Endothelial cell of umbilical vein (primary cell): Measurements from ENCODE around the gene GALNT9. TPM values are rescaled to one million over a fixed set of nuclear protein-coding genes. Genes with fewer than 3 reads are reported as not detected.

Source experiments
- BruUV-seq: library from RNA; stranded (reverse); fragments of 400-500 nt; replicated peaks from 2 replicates; lab custom pipeline; 2021; lab: Mats Ljungman, UMichigan
- CTCF ChIA-PET: fragments of 300-600, 350-600 bp; sonication (Branson Sonifier 250); formaldehyde crosslinking; loops from one replicate; lab custom pipeline; 2021; ENCODE audit warnings: antibody characterized with exemption, inconsistent platforms; lab: Charles Lee
- POLR2A ChIA-PET: fragments of 300-600, 350-600 bp; sonication (Branson Sonifier 250); formaldehyde crosslinking; loops from one replicate; lab custom pipeline; 2021; ENCODE audit warnings: antibody characterized with exemption, inconsistent platforms; lab: Charles Lee
- DNase-seq: peaks from one replicate; pipeline ENCODE4 v3.0.0-alpha.2; 2011; ENCODE audit warnings: low read depth, low spot score
- FAIRE-seq: peaks from 2 replicates; lab custom pipeline; 2011; peaks lifted over from hg19 to GRCh38; lab: Jason Lieb, UNC
- H2AFZ ChIP-seq: 2 replicates; pipeline ENCODE4 v1.6.0; 2012; ENCODE audit warnings: low read depth, low read length, control low read depth, inconsistent platforms
- H3K27ac ChIP-seq: 2 replicates; pipeline ENCODE4 v1.5.1; 2011; ENCODE audit warnings: low read depth, mild to moderate bottlenecking, control low read depth, low read length, moderate library complexity; ENCODE audit not compliant: insufficient read depth
- H3K27me3 ChIP-seq, 2 experiments: 2 replicates each; pipeline versions ENCODE4 v1.6.0 to v1.6.1; 2011; ENCODE audit warnings: low read length in 2 of 2, mixed read lengths in 1 of 2; ENCODE audit not compliant: control insufficient read depth in 2 of 2, insufficient read depth in 2 of 2
- H3K36me3 ChIP-seq, 2 experiments: 2 replicates in 1 of 2; 3 replicates in 1 of 2; pipeline ENCODE4 v1.5.1; 2011; ENCODE audit warnings: low read length in 2 of 2, mild to moderate bottlenecking in 1 of 2, moderate library complexity in 1 of 2; ENCODE audit not compliant: control insufficient read depth in 2 of 2, insufficient read depth in 2 of 2; ENCODE audit errors: extremely low read depth in 1 of 2
- H3K4me1 ChIP-seq: 3 replicates; pipeline ENCODE4 v1.5.1; 2011; ENCODE audit warnings: mild to moderate bottlenecking, low read length; ENCODE audit not compliant: control insufficient read depth, insufficient read depth; ENCODE audit errors: extremely low read depth
- H3K4me2 ChIP-seq: 2 replicates; pipeline ENCODE4 v1.6.1; 2011; ENCODE audit warnings: low read length, control low read depth, mixed read lengths; ENCODE audit not compliant: insufficient read depth
- H3K4me3 ChIP-seq, 3 experiments: fragments of 200-600 bp in 1 of 3; sonication (generic), shearing (Covaris generic) in 1 of 3; replicated peaks in 1 of 3; 2 replicates each; pipeline ENCODE4 v1.5.1; 2011 to 2016; ENCODE audit warnings: control low read depth in 3 of 3, low read length in 3 of 3, mild to moderate bottlenecking in 2 of 3, inconsistent platforms in 1 of 3, low read depth in 1 of 3, moderate library complexity in 1 of 3; ENCODE audit not compliant: insufficient read depth in 1 of 3
- H3K79me2 ChIP-seq: 2 replicates; pipeline ENCODE4 v1.6.0; 2012; ENCODE audit warnings: low read length, inconsistent platforms; ENCODE audit not compliant: control insufficient read depth, insufficient read depth
- H3K9ac ChIP-seq: replicated peaks from 2 replicates; pipeline ENCODE3; 2011; ENCODE audit warnings: low read length, control low read depth; ENCODE audit not compliant: insufficient read depth; ENCODE audit errors: extremely low read depth
- H3K9me1 ChIP-seq: replicated peaks from 3 replicates; pipeline ENCODE4 v1.6.0; 2011; ENCODE audit warnings: mild to moderate bottlenecking, low read length; ENCODE audit not compliant: control insufficient read depth, insufficient read depth; ENCODE audit errors: extremely low read depth
- H3K9me3 ChIP-seq: replicated peaks from 2 replicates; pipeline ENCODE4 v1.5.1; 2012; ENCODE audit warnings: low read length, inconsistent platforms; ENCODE audit not compliant: control insufficient read depth, insufficient read depth
- H4K20me1 ChIP-seq: replicated peaks from 2 replicates; pipeline ENCODE3; 2011; ENCODE audit warnings: mild to moderate bottlenecking, low read length; ENCODE audit not compliant: control insufficient read depth, insufficient read depth; ENCODE audit errors: extremely low read depth
- EZH2 ChIP-seq: IDR thresholded peaks from 2 replicates; pipeline ENCODE4 v1.6.1; 2012; ENCODE audit warnings: borderline replicate concordance, low read depth, mild to moderate bottlenecking, moderate library complexity, low read length, inconsistent platforms; ENCODE audit not compliant: severe bottlenecking
- GATA2 ChIP-seq: IDR thresholded peaks from 2 replicates; pipeline ENCODE4 v1.7.0; 2011; ENCODE audit warnings: low read depth, mild to moderate bottlenecking, moderate library complexity, mixed read lengths, low read length; ENCODE audit not compliant: insufficient read length, insufficient read depth
- JUN ChIP-seq: IDR thresholded peaks from 2 replicates; pipeline ENCODE4 v1.6.1; 2011; ENCODE audit warnings: borderline replicate concordance, low read depth; ENCODE audit not compliant: insufficient read length, insufficient read depth
- MAX ChIP-seq: IDR thresholded peaks from 2 replicates; pipeline ENCODE4 v1.6.1; 2011; ENCODE audit not compliant: insufficient read depth, insufficient read length
- POLR2AphosphoS5 ChIP-seq: IDR thresholded peaks from 2 replicates; pipeline ENCODE4 v1.6.1; 2012; ENCODE audit warnings: low read depth, mild to moderate bottlenecking, control low read depth, low read length, moderate library complexity; ENCODE audit not compliant: insufficient read depth
- dilution Hi-C: fragments of 300-500 bp; cut with MboI; formaldehyde crosslinking; loops from one replicate; pipeline ENCODE4 v1.15.0; 2019; ENCODE audit warnings: low sequenced_read_pairs; ENCODE audit not compliant: extremely low pct_ligation_motif_present
- intact Hi-C: fragments of 100-400 bp; cut with micrococcal nuclease; formaldehyde crosslinking; loops from one replicate; pipeline ENCODE4 v1.10.0; 2022
- polyA plus RNA-seq, 4 experiments: library from polyadenylated mRNA; depleted of rRNA in 3 of 4; stranded (reverse) in 3 of 4; unstranded in 1 of 4; fragments of >200 nt; gene quantifications; 2 replicates each; pipeline versions ENCODE4 v1.2.1 to v1.2.3, GENCODE V29; 2011 to 2012; ENCODE audit warnings: missing spikeins in 1 of 4
- total RNA-seq: library from RNA; stranded (reverse); gene quantifications from 2 replicates; pipeline ENCODE4 v1.2.3, GENCODE V29; 2021

The GALNT9 gene
- total and polyA plus RNA-seq, 2 donors (not counting 3 experiments of a cell fraction or from before 2014, with no cell fraction given), result 0.14 to 0.73 TPM

GRCh38 chr12:132322206-132323132, 6.9 kb downstream of the GALNT9 start:
- TF ChIP-seq GATA2 (no peak), EZH2 (no peak), MAX (no peak), JUN (no peak), POLR2AphosphoS5 (no peak)
- H4K20me1 ChIP-seq, result no peaks in the 10 kb centered on the region
- no peaks in the 10 kb centered on the region for H3K36me3 ChIP-seq
- BruUV-seq, result no TSS peak
- no peaks in the 10 kb centered on the region for H3K9me3 ChIP-seq
- intact Hi-C loops, result no loop called here
- H3K27me3 ChIP-seq, result no peaks in the 10 kb centered on the region
- H3K4me3 ChIP-seq, result no peak overlapping the region
- H3K27ac ChIP-seq, result no peak overlapping the region
- H3K4me1 ChIP-seq, result no peaks in the 10 kb centered on the region
- CTCF ChIA-PET, result no interaction called here
- dilution Hi-C loops, result no loop called here
- H3K79me2 ChIP-seq, result no peaks in the 10 kb centered on the region
- H2AFZ ChIP-seq, result no peak overlapping the region
- H3K9me1 ChIP-seq, result no peaks in the 10 kb centered on the region
- FAIRE-seq (no peak), DNase-seq (peak; percentile 5)
- POLR2A ChIA-PET, result no interaction called here
- H3K4me2 ChIP-seq, result no peak overlapping the region
- H3K9ac ChIP-seq, result no peak overlapping the region
